PC-9 (cell line): ENCODE data around the gene TMOD1. TPM values are rescaled to one million over a fixed set of nuclear protein-coding genes. Genes with fewer than 3 reads are reported as not detected.
"Not testable (repeated sequence)": the region's sequence is repeated elsewhere in the genome, so short reads cannot be mapped to it uniquely, and the experiment has no call there.

Experiments used
- Bru-seq: library from RNA; stranded (reverse); fragments of 400-500 nt; gene quantifications from one replicate; lab custom pipeline; 2021; lab: Mats Ljungman, UMichigan
- BruChase-seq, 2 experiments: library from RNA; stranded (reverse); fragments of 400-500 nt; gene quantifications; one replicate each; lab custom pipeline; 2021; lab: Mats Ljungman, UMichigan
- BruUV-seq: library from RNA; stranded (reverse); fragments of 400-500 nt; replicated peaks from 2 replicates; lab custom pipeline; 2021; lab: Mats Ljungman, UMichigan
- CTCF ChIA-PET: fragments of 300-600 bp; sonication (Branson Sonifier 250); formaldehyde crosslinking; loops from one replicate; lab custom pipeline; 2022; ENCODE audit warnings: antibody characterized with exemption; lab: Charles Lee
- POLR2A ChIA-PET: fragments of 300-600 bp; sonication (Branson Sonifier 250); formaldehyde crosslinking; loops from one replicate; lab custom pipeline; 2022; ENCODE audit warnings: antibody characterized with exemption; ENCODE audit not compliant: unreplicated experiment; lab: Charles Lee
- DNase-seq, 2 experiments: peaks; one replicate each; pipeline versions ENCODE4 v3.0.0 to v3.0.0-alpha.2; 2015 to 2022; ENCODE audit warnings: mixed read lengths in 1 of 2
- H2AFZ ChIP-seq: fragments of 200-600 bp; sonication (generic); 2 replicates; pipeline ENCODE4 v1.8.1; 2017; ENCODE audit warnings: antibody characterized with exemption
- H3F3A ChIP-seq: fragments of 200-600 bp; sonication (generic); 2 replicates; pipeline ENCODE4 v1.8.1; 2017; ENCODE audit warnings: antibody characterized with exemption, mild to moderate bottlenecking, low read depth; ENCODE audit not compliant: insufficient read depth
- H3K27ac ChIP-seq: fragments of 200-600 bp; sonication (generic); 2 replicates; pipeline ENCODE4 v1.6.1; 2016; ENCODE audit warnings: mixed run types
- H3K27me3 ChIP-seq: fragments of 200-600 bp; sonication (generic); 2 replicates; pipeline ENCODE4 v1.6.1; 2016; ENCODE audit warnings: low read depth, mixed run types; ENCODE audit not compliant: insufficient read depth
- H3K36me3 ChIP-seq: fragments of 200-600 bp; sonication (generic); 2 replicates; pipeline ENCODE4 v1.6.1; 2016; ENCODE audit warnings: low read depth, mixed run types
- H3K4me1 ChIP-seq: fragments of 200-600 bp; sonication (generic); replicated peaks from 2 replicates; pipeline ENCODE4 v1.6.1; 2016; ENCODE audit warnings: mixed run types; ENCODE audit not compliant: insufficient read depth
- H3K4me2 ChIP-seq: fragments of 200-600 bp; sonication (generic); 2 replicates; pipeline ENCODE4 v1.6.1; 2017; ENCODE audit warnings: mixed run types
- H3K4me3 ChIP-seq: fragments of 200-600 bp; sonication (generic); 2 replicates; pipeline ENCODE4 v1.6.1; 2016; ENCODE audit warnings: mixed run types
- H3K79me2 ChIP-seq: fragments of 200-600 bp; sonication (generic); 2 replicates; pipeline ENCODE4 v1.6.1; 2017; ENCODE audit warnings: low read depth, mixed run types
- H3K9me2 ChIP-seq: fragments of 200-600 bp; sonication (generic); 2 replicates; pipeline ENCODE4 v1.8.1; 2017; ENCODE audit warnings: mild to moderate bottlenecking; ENCODE audit not compliant: insufficient read depth
- H3K9me3 ChIP-seq: fragments of 200-600 bp; sonication (generic); 2 replicates; pipeline ENCODE4 v1.8.1; 2016; ENCODE audit warnings: low read depth; ENCODE audit not compliant: insufficient read depth
- H4K20me1 ChIP-seq: fragments of 200-600 bp; sonication (generic); 2 replicates; pipeline ENCODE4 v1.8.1; 2017; ENCODE audit not compliant: insufficient read depth
- EZH2 ChIP-seq: fragments of 200-600 bp; sonication (generic); IDR thresholded peaks from 2 replicates; pipeline ENCODE4 v1.8.0; 2017; ENCODE audit warnings: antibody characterized with exemption, low read depth
- intact Hi-C: fragments of 100-400 bp; cut with micrococcal nuclease; formaldehyde crosslinking; loops from one replicate; pipeline ENCODE4 v1.10.0; 2022; ENCODE audit not compliant: unreplicated experiment
- long read RNA-seq: library from polyadenylated mRNA; stranded (forward); transcript quantifications from one replicate; pipeline ENCODE4 v2.0.0, GENCODE V29; 2022
- total RNA-seq: library from RNA; stranded (reverse); gene quantifications from 2 replicates; pipeline ENCODE4 v1.2.3, GENCODE V29; 2021
- TF ChIP-seq, protein P1 (sequence below): fragments of 200-600 bp; sonication (generic); conservative IDR thresholded peaks from 2 replicates; pipeline ENCODE4 v1.6.1; 2017; ENCODE audit warnings: mixed run types, antibody characterized with exemption, mild to moderate bottlenecking, moderate library complexity

TMOD1 gene
- total RNA-seq = 6.8 and 7.1 TPM in 2 replicates
- Bru-seq, nascent RNA = percentile 51 among the genes with signal in this experiment
- percentile 51 among the genes with signal in this experiment for BruChase-seq, experiment 1, labeled RNA remaining after a 2-hour chase
- BruChase-seq, experiment 2, labeled RNA remaining after a 6-hour chase = percentile 54 among the genes with signal in this experiment
- long read RNA-seq, transcript TMOD1-201 (10 exons, 3,343 nt) = major isoform, 13 of 17 reads
- long read RNA-seq, partial matches to known transcripts = 2 of 17 reads
- long read RNA-seq, other reads (novel, unspliced or antisense) = 2 of 17 reads

DNA sequence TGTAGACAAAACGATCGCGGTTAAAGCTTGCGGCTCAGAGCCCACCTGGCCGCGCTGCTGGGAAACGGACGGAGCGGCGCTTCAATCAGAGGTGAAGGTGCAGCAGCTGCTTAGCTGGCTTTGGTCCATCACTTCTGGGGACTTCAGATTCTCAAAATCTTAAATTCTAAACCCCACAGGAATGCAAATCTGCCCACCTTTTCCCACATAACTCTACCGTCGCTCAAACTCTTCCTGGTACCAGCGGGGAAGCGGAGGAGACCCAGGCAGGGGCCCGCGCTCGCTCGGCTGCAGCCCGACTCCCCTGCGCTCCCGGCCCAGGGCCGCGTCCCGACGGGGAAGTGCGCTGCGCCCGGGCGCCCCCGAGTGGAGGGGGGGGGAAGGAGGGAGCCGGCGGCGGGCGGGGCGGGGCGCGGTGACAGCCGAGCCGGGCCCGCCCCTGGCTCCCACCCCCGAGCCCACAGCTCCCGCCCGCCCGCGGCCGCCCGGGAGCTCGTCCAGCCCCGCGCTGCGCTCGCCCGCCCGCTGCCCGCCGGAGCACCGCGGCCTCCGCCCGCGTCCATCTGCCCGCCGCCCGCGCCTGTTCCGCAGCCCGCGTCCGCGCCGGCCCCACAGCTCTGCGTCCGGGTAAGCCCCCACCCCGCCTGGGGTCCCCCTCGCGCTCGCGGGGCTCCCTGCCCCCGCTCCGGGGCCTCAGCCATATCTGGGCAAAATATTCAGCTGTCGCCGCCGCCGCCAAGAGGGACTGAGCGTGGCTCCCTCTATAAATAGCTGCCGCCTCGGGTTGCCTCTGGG is at the start of gene TMOD1:
Gene TMOD1, plus strand, starts transcription at position 490 of the 795 bp plus-strand sequence. CDS start 22,523 bp downstream, outside the sequence.
- Histone ChIP-seq H3K9me2 (no peaks in the 10 kb centered on the region), H3F3A (peaks cover 10% of the 10 kb centered on the region; the same call in 1 of the 2 replicates), H3K4me2 (peak within 1 kb of the TSS; percentile 92), H4K20me1 (no peaks in the 10 kb centered on the region), H3K36me3 (no peaks in the 10 kb centered on the region), H3K4me3 (peak within 1 kb of the TSS; percentile 93), H2AFZ (peak within 1 kb of the TSS; percentile 96), H3K27me3 (no peaks in the 10 kb centered on the region), H3K9me3 (no peaks in the 10 kb centered on the region), H3K4me1 (peaks cover 4% of the 10 kb centered on the region; the same call in 1 of the 2 replicates), H3K79me2 (no peaks in the 10 kb centered on the region; the same call in 1 of the 2 replicates), H3K27ac (no peak within 1 kb of the TSS)
- ChIA-PET POLR2A (interaction anchor here (0.5 to 0.7 kb wide), 2 partner anchors 10 to 462 kb away, joined by 3 to 9 read pairs; partner anchors contain the start of gene CTSV), CTCF (interaction anchor here (0.6 to 1.2 kb wide), 8 partner anchors 10 to 414 kb away, joined by 3 to 14 read pairs (median 6); no protein-coding TSS in a partner anchor)
- no TSS peak for BruUV-seq
- DNase-seq = peak; percentile 39 to 76
- TF ChIP-seq, protein P1, sequence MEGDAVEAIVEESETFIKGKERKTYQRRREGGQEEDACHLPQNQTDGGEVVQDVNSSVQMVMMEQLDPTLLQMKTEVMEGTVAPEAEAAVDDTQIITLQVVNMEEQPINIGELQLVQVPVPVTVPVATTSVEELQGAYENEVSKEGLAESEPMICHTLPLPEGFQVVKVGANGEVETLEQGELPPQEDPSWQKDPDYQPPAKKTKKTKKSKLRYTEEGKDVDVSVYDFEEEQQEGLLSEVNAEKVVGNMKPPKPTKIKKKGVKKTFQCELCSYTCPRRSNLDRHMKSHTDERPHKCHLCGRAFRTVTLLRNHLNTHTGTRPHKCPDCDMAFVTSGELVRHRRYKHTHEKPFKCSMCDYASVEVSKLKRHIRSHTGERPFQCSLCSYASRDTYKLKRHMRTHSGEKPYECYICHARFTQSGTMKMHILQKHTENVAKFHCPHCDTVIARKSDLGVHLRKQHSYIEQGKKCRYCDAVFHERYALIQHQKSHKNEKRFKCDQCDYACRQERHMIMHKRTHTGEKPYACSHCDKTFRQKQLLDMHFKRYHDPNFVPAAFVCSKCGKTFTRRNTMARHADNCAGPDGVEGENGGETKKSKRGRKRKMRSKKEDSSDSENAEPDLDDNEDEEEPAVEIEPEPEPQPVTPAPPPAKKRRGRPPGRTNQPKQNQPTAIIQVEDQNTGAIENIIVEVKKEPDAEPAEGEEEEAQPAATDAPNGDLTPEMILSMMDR = no peak
- no peak for TF ChIP-seq EZH2
- intact Hi-C loops = loop anchor here (1.0 to 5.0 kb wide), 3 partner anchors 23 to 97 kb away; no protein-coding TSS in a partner anchor

DNA sequence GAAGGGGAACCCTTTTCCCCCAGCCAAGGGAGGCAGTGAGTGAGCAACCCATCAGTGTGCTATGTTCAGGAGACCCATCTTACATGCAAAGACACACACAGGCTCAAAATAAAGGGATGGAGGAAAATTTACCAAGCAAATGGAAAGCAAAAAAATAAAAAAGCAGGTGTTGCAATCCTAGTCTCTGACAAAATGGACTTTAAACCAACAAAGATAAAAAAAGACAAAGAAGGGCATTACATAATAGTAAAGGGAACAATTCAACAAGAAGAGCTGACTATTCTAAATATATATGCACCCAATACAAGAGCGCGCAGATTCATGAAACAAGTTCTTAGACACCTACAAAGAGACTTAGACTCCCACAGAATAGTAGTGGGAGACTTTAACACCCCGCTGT is 47.9 kb upstream of the TMOD1 start:
- H3K79me2 ChIP-seq, H3K27me3 ChIP-seq, CTCF ChIA-PET, intact Hi-C loops, H3K4me2 ChIP-seq, BruUV-seq, H2AFZ ChIP-seq, POLR2A ChIA-PET, H3K4me1 ChIP-seq, DNase-seq, H3K27ac ChIP-seq, H3F3A ChIP-seq, H3K4me3 ChIP-seq, H3K36me3 ChIP-seq, H3K9me3 ChIP-seq, H3K9me2 ChIP-seq, H4K20me1 ChIP-seq: not testable (repeated sequence)

DNA sequence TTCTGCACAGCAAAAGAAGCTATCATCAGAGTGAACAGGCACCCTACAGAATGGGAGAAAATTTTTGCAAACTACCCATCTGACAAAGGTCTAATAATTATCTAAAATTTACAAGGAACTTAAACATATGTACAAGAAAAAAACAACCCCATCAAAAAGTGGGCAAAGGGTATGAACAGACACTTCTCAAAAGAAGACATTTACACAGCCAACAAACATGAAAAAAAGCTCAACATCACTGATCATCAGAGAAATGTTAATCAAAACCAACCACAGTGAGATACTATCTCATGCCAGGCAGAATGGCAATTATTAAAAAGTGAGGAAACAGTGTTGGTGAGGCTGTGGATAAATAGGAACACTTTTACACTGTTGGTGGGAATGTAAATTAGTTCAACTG is 44.6 kb upstream of the TMOD1 start:
- H3K36me3 ChIP-seq, POLR2A ChIA-PET, H3K9me3 ChIP-seq, H3K27me3 ChIP-seq, H3K79me2 ChIP-seq, H3F3A ChIP-seq, H3K4me3 ChIP-seq, H2AFZ ChIP-seq, H3K9me2 ChIP-seq, DNase-seq, H3K27ac ChIP-seq, CTCF ChIA-PET, H3K4me1 ChIP-seq, intact Hi-C loops, H3K4me2 ChIP-seq, H4K20me1 ChIP-seq, BruUV-seq: not testable (repeated sequence)

DNA sequence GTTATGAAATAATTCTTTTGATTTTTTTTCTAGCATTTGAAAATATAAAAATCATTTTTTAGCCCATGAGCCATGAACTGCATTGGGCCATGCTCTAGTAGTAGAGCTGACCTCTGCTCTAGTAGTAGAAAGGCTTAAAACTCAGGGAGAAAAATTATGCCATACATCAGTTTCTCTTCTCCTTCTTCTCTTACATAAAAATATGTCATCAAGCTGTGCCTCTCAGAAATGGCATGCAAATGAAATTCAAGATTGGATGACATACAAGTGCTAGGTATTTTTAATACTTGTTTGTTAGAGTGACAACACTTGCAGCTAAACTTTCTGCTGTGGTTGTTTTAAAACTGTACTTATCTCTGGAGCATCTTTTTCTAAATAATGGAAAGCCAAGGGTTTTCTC is 42.1 kb upstream of the TMOD1 start:
- no peak overlapping the region for H3K4me2 ChIP-seq
- no peaks in the 10 kb centered on the region for H3K9me3 ChIP-seq
- H3K4me1 ChIP-seq = no peaks in the 10 kb centered on the region
- ChIA-PET POLR2A (interaction anchor here (0.8 kb wide), 1 partner anchor 26 kb away, joined by 5 read pairs; no protein-coding TSS in a partner anchor), CTCF (no interaction called here)
- TF ChIP-seq EZH2 = no peak
- TF ChIP-seq, protein P1 = no peak
- no peaks in the 10 kb centered on the region for H3K36me3 ChIP-seq
- H4K20me1 ChIP-seq = no peaks in the 10 kb centered on the region
- no peaks in the 10 kb centered on the region for H3K79me2 ChIP-seq
- no peaks in the 10 kb centered on the region for H3K9me2 ChIP-seq
- H3K27ac ChIP-seq = no peak overlapping the region
- BruUV-seq = no TSS peak
- no peaks in the 10 kb centered on the region for H3K27me3 ChIP-seq
- H2AFZ ChIP-seq = no peak overlapping the region
- H3F3A ChIP-seq = no peaks in the 10 kb centered on the region
- no peak for DNase-seq
- intact Hi-C loops = no loop called here
- no peak overlapping the region for H3K4me3 ChIP-seq
